ENCODE results near the gene KSR2.

KSR2 gene

GRCh38 chr12:117855165-117855564, 113.6 kb downstream of the KSR2 start:
- no peak for DNase-seq

GRCh38 chr12:117854339-117855012, 114.3 kb downstream of the KSR2 start:
- DNase-seq = peak; percentile 56

- no peak for DNase-seq
Measured at GRCh38 chr12:117853600-117853999, 115.2 kb downstream of the KSR2 start.

- DNase-seq = peak; percentile 29
Measured at GRCh38 chr12:117850048-117850447, 118.7 kb downstream of the KSR2 start.

- DNase-seq = no peak
Measured at GRCh38 chr12:117847371-117847770, 121.4 kb downstream of the KSR2 start.

GRCh38 chr12:117845271-117845904, 123.4 kb downstream of the KSR2 start:
- no peak for DNase-seq

GRCh38 chr12:117844114-117844830, 124.5 kb downstream of the KSR2 start:
- DNase-seq = no peak

- DNase-seq = no peak
Measured at GRCh38 chr12:117842630-117843029, 126.2 kb downstream of the KSR2 start.

- no peak for DNase-seq
Measured at GRCh38 chr12:117842220-117842619, 126.6 kb downstream of the KSR2 start.

- no peak for DNase-seq
Measured at GRCh38 chr12:117837737-117838050, 131.1 kb downstream of the KSR2 start.

- peak; percentile 44 for DNase-seq
Measured at GRCh38 chr12:117836999-117837736, 131.6 kb downstream of the KSR2 start.

GRCh38 chr12:117836476-117836875, 132.3 kb downstream of the KSR2 start:
- no peak for DNase-seq

- DNase-seq = no peak
Measured at GRCh38 chr12:117835156-117835555, 133.6 kb downstream of the KSR2 start.

- no peak for DNase-seq
Measured at GRCh38 chr12:117832459-117833457, 136.0 kb downstream of the KSR2 start.

- no peak for DNase-seq
Measured at GRCh38 chr12:117830471-117830870, 138.3 kb downstream of the KSR2 start.

- no peak for DNase-seq
Measured at GRCh38 chr12:117829108-117829507, 139.7 kb downstream of the KSR2 start.

- no peak for DNase-seq
Measured at GRCh38 chr12:117827660-117828059, 141.1 kb downstream of the KSR2 start.

GRCh38 chr12:117825827-117826226, 143.0 kb downstream of the KSR2 start:
- no peak for DNase-seq

GRCh38 chr12:117821480-117822175, 147.2 kb downstream of the KSR2 start:
- no peak for DNase-seq

GRCh38 chr12:117820216-117820907, 148.4 kb downstream of the KSR2 start:
- DNase-seq = no peak

- DNase-seq = no peak
Measured at GRCh38 chr12:117819160-117819559, 149.6 kb downstream of the KSR2 start.

All from NCI-H1105 (cell line).